GM12872 (cell line): Measurements from ENCODE around the gene SKP1.

ENCODE experiments used
- TF ChIP-seq, protein P1 (sequence below): IDR thresholded peaks from 3 replicates; pipeline ENCODE4 v1.5.1; 2011; ENCODE audit warnings: low read depth, mild to moderate bottlenecking, low read length, moderate library complexity; ENCODE audit not compliant: insufficient read depth

Gene SKP1

DNA sequence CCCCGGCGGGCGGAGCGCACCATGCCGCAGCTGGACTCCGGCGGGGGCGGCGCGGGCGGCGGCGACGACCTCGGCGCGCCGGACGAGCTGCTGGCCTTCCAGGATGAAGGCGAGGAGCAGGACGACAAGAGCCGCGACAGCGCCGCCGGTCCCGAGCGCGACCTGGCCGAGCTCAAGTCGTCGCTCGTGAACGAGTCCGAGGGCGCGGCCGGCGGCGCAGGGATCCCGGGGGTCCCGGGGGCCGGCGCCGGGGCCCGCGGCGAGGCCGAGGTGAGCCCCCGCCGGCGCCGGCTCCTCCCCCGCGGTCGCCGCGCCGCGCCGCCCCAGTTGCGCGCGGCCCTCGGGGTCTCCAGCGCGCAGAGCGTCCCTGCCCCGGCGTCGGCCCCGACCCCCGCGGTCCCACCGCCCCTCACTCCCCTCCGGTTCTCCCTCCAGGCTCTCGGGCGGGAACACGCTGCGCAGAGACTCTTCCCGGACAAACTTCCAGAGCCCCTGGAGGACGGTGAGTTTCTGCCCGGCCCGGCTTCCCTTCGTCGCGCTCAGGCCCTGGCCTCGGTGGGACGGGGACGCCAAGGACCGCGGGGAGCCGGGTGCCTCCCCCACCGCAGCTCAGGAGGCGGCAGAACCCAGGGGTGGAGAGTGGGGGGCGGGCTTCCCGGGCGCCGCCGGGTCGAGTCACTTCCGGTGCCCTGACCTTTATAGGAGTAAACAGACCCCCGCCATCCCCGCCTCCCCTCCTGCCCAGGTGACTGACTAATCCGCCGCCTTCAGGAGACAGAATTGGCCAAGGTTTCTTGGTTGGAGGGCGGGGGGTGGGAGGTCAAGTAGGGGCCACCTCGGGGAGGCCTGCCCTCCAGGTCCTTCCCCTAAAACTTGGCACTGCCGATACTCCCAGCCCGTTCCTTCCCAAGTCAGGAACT lies 61.6 kb downstream of the SKP1 start:
- TF ChIP-seq, protein P1, sequence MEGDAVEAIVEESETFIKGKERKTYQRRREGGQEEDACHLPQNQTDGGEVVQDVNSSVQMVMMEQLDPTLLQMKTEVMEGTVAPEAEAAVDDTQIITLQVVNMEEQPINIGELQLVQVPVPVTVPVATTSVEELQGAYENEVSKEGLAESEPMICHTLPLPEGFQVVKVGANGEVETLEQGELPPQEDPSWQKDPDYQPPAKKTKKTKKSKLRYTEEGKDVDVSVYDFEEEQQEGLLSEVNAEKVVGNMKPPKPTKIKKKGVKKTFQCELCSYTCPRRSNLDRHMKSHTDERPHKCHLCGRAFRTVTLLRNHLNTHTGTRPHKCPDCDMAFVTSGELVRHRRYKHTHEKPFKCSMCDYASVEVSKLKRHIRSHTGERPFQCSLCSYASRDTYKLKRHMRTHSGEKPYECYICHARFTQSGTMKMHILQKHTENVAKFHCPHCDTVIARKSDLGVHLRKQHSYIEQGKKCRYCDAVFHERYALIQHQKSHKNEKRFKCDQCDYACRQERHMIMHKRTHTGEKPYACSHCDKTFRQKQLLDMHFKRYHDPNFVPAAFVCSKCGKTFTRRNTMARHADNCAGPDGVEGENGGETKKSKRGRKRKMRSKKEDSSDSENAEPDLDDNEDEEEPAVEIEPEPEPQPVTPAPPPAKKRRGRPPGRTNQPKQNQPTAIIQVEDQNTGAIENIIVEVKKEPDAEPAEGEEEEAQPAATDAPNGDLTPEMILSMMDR: no peak

DNA sequence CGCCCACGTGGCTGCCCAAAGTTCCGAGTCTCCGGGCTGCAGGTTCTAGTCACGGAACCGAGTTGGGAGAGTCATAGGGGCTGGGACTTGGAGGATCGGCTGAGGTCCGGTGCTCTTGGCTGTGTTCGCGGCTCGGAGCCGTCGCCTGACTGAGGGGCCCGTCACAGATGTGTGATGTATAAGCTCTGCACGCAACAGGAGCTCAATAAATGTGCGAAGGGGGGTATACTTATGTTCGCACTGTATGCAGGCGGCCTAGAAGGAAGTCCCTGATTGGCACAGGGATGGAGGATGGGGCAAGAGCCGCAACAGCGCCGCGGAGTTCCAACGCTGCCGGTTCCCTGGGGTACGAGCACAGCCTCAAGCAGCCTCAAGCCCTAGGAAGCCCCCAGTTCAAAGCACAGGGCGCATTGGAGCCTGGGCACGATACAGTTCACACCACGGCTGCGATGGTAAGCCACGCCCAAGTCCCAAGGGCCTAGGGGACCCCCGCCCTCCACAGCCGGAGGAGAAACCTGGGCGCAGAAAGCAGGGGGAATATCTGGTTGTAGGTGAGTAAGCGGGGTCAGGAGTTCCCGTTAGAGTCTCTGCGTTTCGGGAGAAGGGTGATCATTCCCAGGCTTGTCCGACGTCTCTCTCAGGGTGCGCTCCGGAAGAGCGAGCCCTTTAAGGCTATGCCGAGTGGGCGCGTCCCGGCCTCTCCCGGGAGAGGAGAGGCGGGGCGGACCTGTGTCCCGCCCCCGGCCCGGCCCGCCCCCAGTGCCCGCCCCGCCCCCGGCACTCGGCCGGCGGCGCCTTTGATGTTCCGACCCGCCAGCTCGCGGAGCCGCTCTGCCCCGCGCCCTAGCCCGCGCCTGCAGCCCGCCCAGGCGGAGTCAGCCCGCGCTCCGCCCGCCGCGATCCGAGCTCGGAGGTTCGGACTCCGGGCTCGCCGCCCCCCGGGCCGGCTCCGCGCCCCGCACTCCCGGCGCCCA lies 62.6 kb downstream of the SKP1 start, which contains the start of gene TCF7:
TCF7 (plus strand) TSS at position 780 of the 974 bp plus-strand sequence. CDS start 226 bp downstream, outside the sequence.
- TF ChIP-seq, protein P1: no peak

DNA sequence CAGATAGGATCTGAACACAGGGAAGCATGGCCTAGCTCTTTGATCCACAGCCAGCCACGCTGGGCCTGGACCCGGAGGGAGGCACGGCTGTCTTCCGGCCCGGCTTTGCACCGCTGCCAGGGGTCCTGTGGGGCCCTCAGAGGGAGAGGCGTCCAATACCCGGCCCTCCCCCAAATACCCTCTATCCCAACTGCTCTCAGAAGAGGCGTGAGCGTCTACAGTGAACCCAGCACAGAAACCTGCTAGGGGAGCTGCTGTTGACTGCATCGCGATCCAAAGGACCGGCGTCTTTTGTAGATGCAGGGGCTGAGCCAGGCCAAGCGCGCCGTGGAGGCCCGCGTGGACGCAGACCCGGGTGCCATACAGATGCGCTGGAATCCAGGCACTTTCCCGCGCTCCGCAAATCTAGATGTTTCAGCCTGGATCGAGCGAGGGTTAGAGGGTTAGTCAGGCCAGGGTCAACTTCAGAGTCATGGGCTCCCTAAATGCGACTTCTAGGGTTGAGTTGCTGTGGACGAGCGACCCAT lies 63.3 kb downstream of the SKP1 start:
- TF ChIP-seq, protein P1: no peak

DNA sequence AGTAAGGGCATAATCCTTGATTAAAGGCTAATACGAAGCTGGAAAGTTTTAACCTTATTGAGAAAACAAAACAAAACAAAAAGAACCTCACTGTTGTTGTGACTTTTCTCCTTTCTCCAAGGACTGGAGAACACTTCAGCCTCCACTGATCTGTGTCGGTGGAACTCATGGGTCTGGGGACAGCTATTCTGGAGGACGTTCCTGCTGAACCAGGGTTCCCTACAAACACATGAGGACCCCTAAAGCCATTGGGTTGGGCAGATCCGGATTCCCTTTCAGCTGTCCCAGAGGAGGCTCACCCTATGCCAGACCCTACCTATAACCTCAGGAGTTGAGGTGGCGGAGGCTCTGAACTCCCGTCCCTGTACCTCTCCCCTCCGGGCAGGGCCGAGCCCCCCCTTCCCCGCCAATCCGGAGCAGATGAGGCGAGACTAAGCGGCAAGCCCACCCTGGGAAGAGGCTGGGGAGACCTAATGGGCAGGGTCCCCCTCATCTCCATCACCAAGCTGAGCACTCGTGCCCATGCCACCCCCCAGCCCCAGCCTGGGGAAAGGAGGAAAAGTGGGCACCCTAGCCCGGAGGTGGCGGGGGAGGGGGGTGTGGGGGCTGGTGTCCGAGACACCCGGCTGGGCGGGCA lies 63.9 kb downstream of the SKP1 start:
- TF ChIP-seq, protein P1: no peak

DNA sequence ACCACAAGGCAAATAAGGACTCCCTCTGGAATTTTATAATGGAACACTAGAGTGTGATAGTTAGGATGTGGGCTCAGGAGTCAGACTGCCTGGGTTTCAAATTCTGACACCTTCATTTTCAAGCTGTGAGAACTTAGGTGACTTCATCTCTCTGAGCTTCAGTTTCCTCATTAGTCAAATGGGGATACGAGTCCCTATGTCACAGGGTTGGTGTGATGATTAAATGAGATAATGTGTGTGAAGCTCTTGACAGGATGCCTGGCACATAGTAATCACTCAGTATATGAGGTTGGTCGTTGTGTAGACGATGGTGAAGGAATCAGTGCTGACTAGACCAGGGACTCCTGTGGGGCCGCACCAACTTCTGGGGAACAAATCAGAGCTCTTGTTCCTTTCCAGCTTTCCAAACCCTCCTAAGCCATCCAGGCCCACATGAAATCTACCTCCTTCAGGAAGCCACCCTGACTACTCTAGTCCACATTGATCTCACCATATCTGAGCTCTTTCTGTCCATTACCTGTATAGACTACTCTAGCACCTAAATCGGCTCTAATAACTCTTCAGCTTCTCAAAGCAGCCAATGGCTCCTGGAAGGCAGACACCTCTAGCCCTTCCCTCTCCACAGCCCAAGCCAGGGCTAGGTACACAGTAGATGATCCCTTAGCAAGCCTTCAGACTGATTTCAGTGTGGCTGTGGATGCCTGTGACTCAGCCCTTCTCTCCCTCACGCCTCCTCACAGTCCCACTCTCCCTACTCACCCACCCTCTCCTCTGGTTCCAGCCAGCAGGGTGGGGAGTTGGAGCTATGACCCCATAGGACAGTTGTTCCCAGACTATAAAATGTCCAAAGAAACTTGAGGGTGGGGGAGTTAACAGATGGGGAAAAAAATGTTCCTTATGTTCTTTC lies 64.8 kb downstream of the SKP1 start:
- TF ChIP-seq, protein P1: no peak

DNA sequence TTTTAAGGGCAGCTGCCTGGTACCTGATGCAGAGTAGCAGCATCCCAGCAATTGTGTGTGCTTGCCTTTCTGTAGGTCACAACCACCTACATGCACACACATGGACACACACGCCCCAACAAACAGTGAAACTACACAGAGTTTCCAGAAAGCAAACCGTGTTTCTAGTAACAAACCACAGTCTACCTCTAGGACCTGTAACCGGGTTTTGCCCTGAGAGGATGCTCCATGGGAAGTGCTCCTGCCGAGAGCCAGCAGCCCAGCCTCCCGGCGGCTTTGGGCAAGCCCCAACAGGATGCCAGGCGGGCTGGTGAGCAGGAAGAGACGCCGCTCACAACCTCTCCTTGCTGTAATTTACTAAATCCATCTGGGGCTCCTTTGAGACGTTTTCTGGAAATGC lies 66.4 kb downstream of the SKP1 start:
- TF ChIP-seq, protein P1: no peak
